Subcutaneous adipose tissue (tissue), 4 donors: ENCODE measurements around the gene COX6A1. TPM values are rescaled to one million over a fixed set of nuclear protein-coding genes. Genes with fewer than 3 reads are reported as not detected.

Experiments
- total RNA-seq, 4 donors: library from RNA; depleted of rRNA; stranded (reverse); fragments of >200 nt; gene quantifications; one replicate each; pipeline ENCODE4 v1.1.0, GENCODE V29; 2016
- TF ChIP-seq, protein P1 (sequence below): fragments of 450-650 bp; IDR thresholded peaks from one replicate; pipeline ENCODE4 v1.5.1; 2016; ENCODE audit warnings: low read depth, mild to moderate bottlenecking, control low read depth, antibody characterized with exemption, moderate library complexity

Gene COX6A1
- total RNA-seq, 4 donors from 2014 or later, result 514 to 710 (median 569) TPM

GRCh38 chr12:120445911-120446843 is 8.3 kb downstream of the COX6A1 start, which contains the start of the genes GATC and TRIAP1:
TSS of gene GATC (plus strand) at chr12:120446444. CDS start at chr12:120446481, 37 bp downstream.
TSS of gene TRIAP1 (minus strand) at chr12:120446384. CDS start at chr12:120446372, 12 bp downstream.
- TF ChIP-seq, protein P1, sequence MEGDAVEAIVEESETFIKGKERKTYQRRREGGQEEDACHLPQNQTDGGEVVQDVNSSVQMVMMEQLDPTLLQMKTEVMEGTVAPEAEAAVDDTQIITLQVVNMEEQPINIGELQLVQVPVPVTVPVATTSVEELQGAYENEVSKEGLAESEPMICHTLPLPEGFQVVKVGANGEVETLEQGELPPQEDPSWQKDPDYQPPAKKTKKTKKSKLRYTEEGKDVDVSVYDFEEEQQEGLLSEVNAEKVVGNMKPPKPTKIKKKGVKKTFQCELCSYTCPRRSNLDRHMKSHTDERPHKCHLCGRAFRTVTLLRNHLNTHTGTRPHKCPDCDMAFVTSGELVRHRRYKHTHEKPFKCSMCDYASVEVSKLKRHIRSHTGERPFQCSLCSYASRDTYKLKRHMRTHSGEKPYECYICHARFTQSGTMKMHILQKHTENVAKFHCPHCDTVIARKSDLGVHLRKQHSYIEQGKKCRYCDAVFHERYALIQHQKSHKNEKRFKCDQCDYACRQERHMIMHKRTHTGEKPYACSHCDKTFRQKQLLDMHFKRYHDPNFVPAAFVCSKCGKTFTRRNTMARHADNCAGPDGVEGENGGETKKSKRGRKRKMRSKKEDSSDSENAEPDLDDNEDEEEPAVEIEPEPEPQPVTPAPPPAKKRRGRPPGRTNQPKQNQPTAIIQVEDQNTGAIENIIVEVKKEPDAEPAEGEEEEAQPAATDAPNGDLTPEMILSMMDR, result no peak

GRCh38 chr12:120447992-120448391 is 10.1 kb downstream of the COX6A1 start:
- TF ChIP-seq, protein P1, result no peak

DNA sequence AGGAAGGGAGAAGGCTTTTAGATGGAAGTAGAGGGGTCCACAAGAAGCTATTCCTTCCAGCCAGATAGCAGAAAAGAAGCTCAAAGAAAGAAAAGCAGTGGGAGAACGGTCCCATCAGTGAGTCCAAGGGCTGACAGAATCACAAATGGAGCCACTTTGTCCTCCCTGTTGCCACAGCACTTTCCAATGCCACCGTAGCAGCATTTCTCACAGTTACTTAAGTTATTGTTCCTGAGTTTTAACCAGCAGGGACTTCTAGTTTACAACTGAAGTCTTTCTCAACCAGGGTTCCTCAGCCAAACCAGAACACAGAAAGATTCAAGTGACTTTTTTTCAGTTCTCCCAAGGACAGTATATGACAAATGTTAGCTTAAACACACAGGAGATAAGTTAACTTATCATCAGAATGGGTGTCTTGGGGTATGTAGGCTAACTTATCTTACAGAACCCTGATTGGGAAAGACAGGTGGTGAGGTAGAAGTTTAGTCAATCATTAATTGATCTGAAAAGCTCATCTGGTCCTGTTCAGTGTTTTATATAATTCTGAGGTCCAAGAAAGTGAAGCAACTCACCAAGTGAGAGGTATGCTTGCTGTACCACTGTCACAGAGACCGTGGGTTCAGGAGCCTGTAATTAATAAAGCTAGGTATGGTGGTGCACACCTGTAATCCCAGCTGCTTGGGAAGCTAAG is 15.3 kb downstream of the COX6A1 start:
- TF ChIP-seq, protein P1, result no peak

GRCh38 chr12:120453977-120454376 is 16.1 kb downstream of the COX6A1 start:
- TF ChIP-seq, protein P1, result no peak

GRCh38 chr12:120455302-120455701 is 17.4 kb downstream of the COX6A1 start:
- TF ChIP-seq, protein P1, result no peak

DNA sequence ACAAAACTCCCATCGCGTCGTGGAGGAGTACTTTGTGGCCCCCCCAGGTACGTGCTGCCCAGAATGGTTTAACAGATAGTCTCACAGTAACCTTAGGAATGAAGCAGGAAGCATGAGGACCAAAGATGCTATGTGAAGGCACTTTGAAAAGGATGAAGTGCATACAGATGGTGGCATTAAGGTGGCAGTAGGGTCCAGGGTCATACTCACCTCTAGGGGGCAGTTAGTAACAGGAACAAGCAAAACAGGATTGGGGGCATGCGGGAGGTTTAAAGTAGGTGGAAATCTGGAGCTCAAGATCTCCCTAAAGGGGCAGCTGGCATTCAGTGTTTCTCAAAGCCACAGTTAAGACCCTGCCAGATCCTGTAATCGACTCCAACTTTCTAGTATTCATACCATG is 19.2 kb downstream of the COX6A1 start:
- TF ChIP-seq, protein P1, result no peak

GRCh38 chr12:120460157-120460556 is 22.2 kb downstream of the COX6A1 start:
- TF ChIP-seq, protein P1, result no peak
